Body of pancreas (tissue), 4 donors: ENCODE data around the gene CRYBA2.

Experiments used
- POLR2A ChIP-seq, 3 donors: fragments of 450-650 bp; IDR thresholded peaks; one replicate each; pipeline ENCODE4 v1.6.1; 2016; ENCODE audit warnings: antibody characterized with exemption in 3 of 3, mild to moderate bottlenecking in 2 of 3
- TF ChIP-seq, protein P1 (sequence below), 7 experiments: fragments of 450-650 bp in 4 of 7; fragments of 200-600 bp in 3 of 7; sonication (generic) in 3 of 7; IDR thresholded peaks; one replicate each; pipeline ENCODE4 v1.5.1; 2016 to 2019; ENCODE audit warnings: antibody characterized with exemption in 7 of 7

DNA sequence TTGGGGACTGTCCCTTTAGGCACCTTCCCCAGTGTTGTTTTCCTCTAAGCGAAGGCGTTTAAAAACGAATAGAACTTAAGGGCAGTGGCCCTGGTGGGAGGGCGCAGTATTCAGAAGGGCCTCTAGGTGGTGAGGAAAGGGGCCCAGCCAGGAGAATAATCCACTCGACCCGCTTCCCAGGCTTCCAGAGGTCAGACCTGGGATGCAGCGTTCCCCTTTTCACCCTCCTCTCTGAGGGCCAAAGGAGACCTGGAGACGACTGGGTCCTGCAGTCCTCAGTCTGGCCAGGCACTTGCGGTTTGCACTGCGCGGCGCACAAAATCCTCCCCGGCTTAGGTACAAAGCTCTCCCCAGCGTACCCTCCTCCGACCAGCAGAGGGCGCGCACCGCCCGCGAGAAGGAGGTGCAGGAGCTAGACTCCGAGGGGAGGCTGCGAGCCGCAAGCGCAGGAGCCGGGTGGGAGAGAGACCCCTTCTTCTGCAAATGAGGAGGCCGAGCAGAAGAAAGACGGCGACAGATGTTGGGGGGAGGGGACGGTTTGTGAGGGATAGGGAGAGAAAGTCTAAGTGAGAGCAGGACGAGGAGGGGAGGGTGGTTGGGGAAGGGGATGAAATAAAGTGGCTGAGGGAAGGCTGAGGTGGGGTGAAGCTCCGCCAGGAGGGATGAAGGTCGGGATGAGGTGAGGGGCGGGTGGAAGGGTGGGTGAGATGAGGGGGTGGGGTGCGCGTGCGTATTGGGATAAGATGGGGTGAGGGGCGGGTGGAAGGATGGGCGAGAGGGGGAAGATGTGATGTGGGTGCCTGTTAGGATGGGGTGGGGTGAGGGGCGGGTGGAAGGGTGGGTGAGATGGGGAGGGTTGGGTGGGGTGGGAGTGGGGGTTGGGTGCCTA, 13.1 kb downstream of the CRYBA2 start:
- TF ChIP-seq, protein P1, sequence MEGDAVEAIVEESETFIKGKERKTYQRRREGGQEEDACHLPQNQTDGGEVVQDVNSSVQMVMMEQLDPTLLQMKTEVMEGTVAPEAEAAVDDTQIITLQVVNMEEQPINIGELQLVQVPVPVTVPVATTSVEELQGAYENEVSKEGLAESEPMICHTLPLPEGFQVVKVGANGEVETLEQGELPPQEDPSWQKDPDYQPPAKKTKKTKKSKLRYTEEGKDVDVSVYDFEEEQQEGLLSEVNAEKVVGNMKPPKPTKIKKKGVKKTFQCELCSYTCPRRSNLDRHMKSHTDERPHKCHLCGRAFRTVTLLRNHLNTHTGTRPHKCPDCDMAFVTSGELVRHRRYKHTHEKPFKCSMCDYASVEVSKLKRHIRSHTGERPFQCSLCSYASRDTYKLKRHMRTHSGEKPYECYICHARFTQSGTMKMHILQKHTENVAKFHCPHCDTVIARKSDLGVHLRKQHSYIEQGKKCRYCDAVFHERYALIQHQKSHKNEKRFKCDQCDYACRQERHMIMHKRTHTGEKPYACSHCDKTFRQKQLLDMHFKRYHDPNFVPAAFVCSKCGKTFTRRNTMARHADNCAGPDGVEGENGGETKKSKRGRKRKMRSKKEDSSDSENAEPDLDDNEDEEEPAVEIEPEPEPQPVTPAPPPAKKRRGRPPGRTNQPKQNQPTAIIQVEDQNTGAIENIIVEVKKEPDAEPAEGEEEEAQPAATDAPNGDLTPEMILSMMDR (IDR thresholded peaks at IDR 0.05): peak; percentile 82 to 97 (median 90)
- no peak for TF ChIP-seq POLR2A (IDR thresholded peaks at IDR 0.05)
